ENCODE results near the gene HYAL3.

Gene HYAL3

GRCh38 chr3:50298836-50299637, at the start of gene HYAL3, which contains the start of gene NAA80:
TSS of gene HYAL3 (minus strand) at chr3:50299405. CDS start at chr3:50295602, 3,803 bp downstream.
TSS of gene NAA80 (minus strand) at chr3:50299405. CDS start at chr3:50297463, 1,942 bp downstream.
- no peak within 1 kb of the TSS; the same call in 1 of the 2 replicates for H3K27ac ChIP-seq
- TF ChIP-seq EZH2 (IDR thresholded peaks at IDR 0.05), result no peak
- no peak for TF ChIP-seq FOXP2 (optimal IDR thresholded peaks at IDR 0.05; ENCODE audit: control extremely low read depth, extremely low read length, insufficient read depth)
- TF ChIP-seq POLR2AphosphoS5 (IDR thresholded peaks at IDR 0.05; ENCODE audit: borderline replicate concordance, low read depth, low read length), result peak; percentile 81
- no peaks in the 10 kb centered on the region for H3K36me3 ChIP-seq (ENCODE audit: insufficient read depth, low read length)
- DNase-seq (ENCODE audit: low read depth, low spot score), result peak; percentile 88
- H3K9ac ChIP-seq (ENCODE audit: insufficient read length), result peak within 1 kb of the TSS; percentile 72
- no peaks in the 10 kb centered on the region for H3K9me3 ChIP-seq (ENCODE audit: low read depth, low read length)
- peak within 1 kb of the TSS; percentile 82 for H3K4me3 ChIP-seq

- no peak for TF ChIP-seq EZH2 (IDR thresholded peaks at IDR 0.05)
- TF ChIP-seq FOXP2 (optimal IDR thresholded peaks at IDR 0.05; ENCODE audit: control extremely low read depth, extremely low read length, insufficient read depth), result no peak
- TF ChIP-seq POLR2AphosphoS5 (IDR thresholded peaks at IDR 0.05; ENCODE audit: borderline replicate concordance, low read depth, low read length), result no peak
- no peak for DNase-seq (ENCODE audit: low read depth, low spot score)
- H3K36me3 ChIP-seq (ENCODE audit: insufficient read depth, low read length), result no peaks in the 10 kb centered on the region
- no peaks in the 10 kb centered on the region for H3K9me3 ChIP-seq (ENCODE audit: low read depth, low read length)
- no peak overlapping the region for H3K9ac ChIP-seq (ENCODE audit: insufficient read length)
- no peak overlapping the region for H3K27ac ChIP-seq
- H3K4me3 ChIP-seq, result no peak overlapping the region
Observed at GRCh38 chr3:50347187-50347813, 48.1 kb upstream of the HYAL3 start.

- DNase-seq (ENCODE audit: low read depth, low spot score), result no peak
Observed at GRCh38 chr3:50345586-50346234, 46.5 kb upstream of the HYAL3 start, which contains the start of gene ZMYND10. TSS of gene ZMYND10 (minus strand) at chr3:50345732. CDS start at chr3:50345579, 153 bp downstream.

GRCh38 chr3:50345008-50345407, 45.8 kb upstream of the HYAL3 start:
- TF ChIP-seq POLR2AphosphoS5 (IDR thresholded peaks at IDR 0.05; ENCODE audit: borderline replicate concordance, low read depth, low read length) (no peak), EZH2 (IDR thresholded peaks at IDR 0.05) (no peak), FOXP2 (optimal IDR thresholded peaks at IDR 0.05; ENCODE audit: control extremely low read depth, extremely low read length, insufficient read depth) (no peak)
- H3K4me3 ChIP-seq, result peak overlapping the region; percentile 73
- no peaks in the 10 kb centered on the region for H3K36me3 ChIP-seq (ENCODE audit: insufficient read depth, low read length)
- no peak overlapping the region for H3K27ac ChIP-seq
- H3K9ac ChIP-seq (ENCODE audit: insufficient read length), result no peak overlapping the region
- no peak for DNase-seq (ENCODE audit: low read depth, low spot score)
- no peaks in the 10 kb centered on the region for H3K9me3 ChIP-seq (ENCODE audit: low read depth, low read length)

More at GRCh38 chr3:50345586-50346234, 46.5 kb upstream of the HYAL3 start, which contains the start of gene ZMYND10:
- no peaks in the 10 kb centered on the region for H3K36me3 ChIP-seq (ENCODE audit: insufficient read depth, low read length)
- no peak within 1 kb of the TSS for H3K27ac ChIP-seq
- TF ChIP-seq EZH2 (IDR thresholded peaks at IDR 0.05), result no peak
- TF ChIP-seq POLR2AphosphoS5 (IDR thresholded peaks at IDR 0.05; ENCODE audit: borderline replicate concordance, low read depth, low read length), result peak; percentile 33; the same call in 1 of the 2 replicates
- H3K9me3 ChIP-seq (ENCODE audit: low read depth, low read length), result no peaks in the 10 kb centered on the region
- no peak within 1 kb of the TSS for H3K9ac ChIP-seq (ENCODE audit: insufficient read length)
- peak within 1 kb of the TSS; percentile 73 for H3K4me3 ChIP-seq

- Histone ChIP-seq H3K4me3 (no peak overlapping the region), H3K27ac (no peak overlapping the region), H3K9ac (ENCODE audit: insufficient read length) (no peak overlapping the region), H3K9me3 (ENCODE audit: low read depth, low read length) (no peaks in the 10 kb centered on the region), H3K36me3 (ENCODE audit: insufficient read depth, low read length) (no peaks in the 10 kb centered on the region)
- no peak for DNase-seq (ENCODE audit: low read depth, low spot score)
- TF ChIP-seq FOXP2 (optimal IDR thresholded peaks at IDR 0.05; ENCODE audit: control extremely low read depth, extremely low read length, insufficient read depth), result no peak
- TF ChIP-seq POLR2AphosphoS5 (IDR thresholded peaks at IDR 0.05; ENCODE audit: borderline replicate concordance, low read depth, low read length), result no peak
- TF ChIP-seq EZH2 (IDR thresholded peaks at IDR 0.05), result no peak
Observed at GRCh38 chr3:50342813-50343633, 43.8 kb upstream of the HYAL3 start.

GRCh38 chr3:50341996-50342650, 42.9 kb upstream of the HYAL3 start:
- no peak for DNase-seq (ENCODE audit: low read depth, low spot score)
- H3K27ac ChIP-seq, result no peak overlapping the region
- no peak overlapping the region for H3K4me3 ChIP-seq
- H3K9ac ChIP-seq (ENCODE audit: insufficient read length), result no peak overlapping the region
- no peaks in the 10 kb centered on the region for H3K36me3 ChIP-seq (ENCODE audit: insufficient read depth, low read length)
- TF ChIP-seq POLR2AphosphoS5 (IDR thresholded peaks at IDR 0.05; ENCODE audit: borderline replicate concordance, low read depth, low read length) (no peak), FOXP2 (optimal IDR thresholded peaks at IDR 0.05; ENCODE audit: control extremely low read depth, extremely low read length, insufficient read depth) (no peak), EZH2 (IDR thresholded peaks at IDR 0.05) (no peak)
- no peaks in the 10 kb centered on the region for H3K9me3 ChIP-seq (ENCODE audit: low read depth, low read length)

GRCh38 chr3:50341537-50341936, 42.3 kb upstream of the HYAL3 start:
- no peak for DNase-seq (ENCODE audit: low read depth, low spot score)

More at GRCh38 chr3:50341537-50341936, 42.3 kb upstream of the HYAL3 start:
- no peaks in the 10 kb centered on the region for H3K36me3 ChIP-seq (ENCODE audit: insufficient read depth, low read length)
- TF ChIP-seq EZH2 (IDR thresholded peaks at IDR 0.05) (no peak), FOXP2 (optimal IDR thresholded peaks at IDR 0.05; ENCODE audit: control extremely low read depth, extremely low read length, insufficient read depth) (no peak), POLR2AphosphoS5 (IDR thresholded peaks at IDR 0.05; ENCODE audit: borderline replicate concordance, low read depth, low read length) (no peak)
- H3K9ac ChIP-seq (ENCODE audit: insufficient read length), result no peak overlapping the region
- H3K9me3 ChIP-seq (ENCODE audit: low read depth, low read length), result no peaks in the 10 kb centered on the region
- no peak overlapping the region for H3K4me3 ChIP-seq
- H3K27ac ChIP-seq, result no peak overlapping the region
